Skin epidermis (tissue), 12 donors: ENCODE results near the gene MYOG.

Source experiments
- H3K27ac ChIP-seq, 21 experiments: fragments of 200-600 bp; sonication (generic) in 11 of 21; one replicate each; pipeline ENCODE4 v1.5.0; 2020; ENCODE audit warnings: mild to moderate bottlenecking in 3 of 21, inconsistent platforms in 2 of 21, moderate library complexity in 2 of 21
- H3K4me3 ChIP-seq, 7 experiments: fragments of 200-600 bp; sonication (generic) in 2 of 7; one replicate each; pipeline ENCODE4 v1.5.0; 2020; ENCODE audit warnings: inconsistent platforms in 2 of 7, mild to moderate bottlenecking in 2 of 7, moderate library complexity in 1 of 7

The MYOG gene

GRCh38 chr1:203052601-203053000 lies 33.2 kb downstream of the MYOG start:
- Histone ChIP-seq H3K27ac (no peak overlapping the region), H3K4me3 (no peak overlapping the region)

GRCh38 chr1:203051841-203052324 lies 33.9 kb downstream of the MYOG start:
- Histone ChIP-seq H3K27ac (no peak overlapping the region), H3K4me3 (no peak overlapping the region)

DNA sequence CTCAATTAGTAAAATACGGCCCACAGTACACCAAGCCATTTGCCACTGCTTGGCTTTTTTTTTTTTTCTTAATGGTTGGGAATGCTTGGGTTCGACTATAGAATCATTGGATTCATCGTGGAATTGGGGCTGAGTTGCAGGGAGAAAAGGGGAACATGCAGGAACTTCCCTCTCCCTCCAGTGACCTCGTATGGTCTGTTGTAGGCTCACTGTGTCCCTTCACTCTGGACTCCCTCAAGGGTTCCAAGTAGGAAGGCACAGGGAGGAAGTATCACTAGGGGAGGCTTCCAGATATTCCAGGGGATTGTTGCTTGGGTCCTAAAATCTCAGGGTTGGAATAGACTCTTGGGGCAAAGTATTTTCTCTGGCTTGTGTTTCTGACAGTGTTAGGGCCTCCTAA lies 35.0 kb downstream of the MYOG start:
- Histone ChIP-seq H3K4me3 (no peak overlapping the region), H3K27ac (no peak overlapping the region)

GRCh38 chr1:203049576-203050180 lies 36.1 kb downstream of the MYOG start:
- no peak overlapping the region for H3K27ac ChIP-seq
- no peak overlapping the region for H3K4me3 ChIP-seq

GRCh38 chr1:203049077-203049476 lies 36.7 kb downstream of the MYOG start:
- Histone ChIP-seq H3K4me3 (no peak overlapping the region), H3K27ac (no peak overlapping the region)

- H3K4me3 ChIP-seq: no peak overlapping the region
- H3K27ac ChIP-seq: no peak overlapping the region
Observed at GRCh38 chr1:203048555-203049051, 37.2 kb downstream of the MYOG start.

DNA sequence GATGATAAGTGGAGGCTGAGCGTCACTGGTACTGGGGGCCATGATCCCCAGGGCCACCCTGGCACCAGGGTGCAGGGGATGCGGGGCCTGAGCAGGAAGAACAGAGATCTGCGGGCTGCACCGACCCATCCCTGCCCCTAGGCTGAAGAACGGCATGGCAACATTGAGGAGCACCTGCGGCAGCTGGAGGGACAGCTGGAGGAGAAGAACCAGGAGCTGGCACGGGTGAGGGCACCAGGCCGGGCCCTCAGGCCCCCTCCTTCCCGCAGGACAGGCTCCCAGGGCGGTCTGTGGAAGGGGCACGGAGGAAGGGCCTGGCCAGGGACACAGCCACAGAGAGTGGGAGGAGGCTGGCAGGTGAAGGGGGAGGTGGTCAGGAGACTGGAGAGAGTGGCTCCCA lies 37.7 kb downstream of the MYOG start:
- H3K27ac ChIP-seq: no peak overlapping the region

GRCh38 chr1:203046984-203047630 lies 38.7 kb downstream of the MYOG start:
- Histone ChIP-seq H3K4me3 (no peak overlapping the region), H3K27ac (no peak overlapping the region)

More for the DNA sequence above, 37.7 kb downstream of the MYOG start:
- H3K4me3 ChIP-seq: no peak overlapping the region

- H3K27ac ChIP-seq: no peak overlapping the region
- no peak overlapping the region for H3K4me3 ChIP-seq
Observed at GRCh38 chr1:203045821-203046594, 39.8 kb downstream of the MYOG start.

DNA sequence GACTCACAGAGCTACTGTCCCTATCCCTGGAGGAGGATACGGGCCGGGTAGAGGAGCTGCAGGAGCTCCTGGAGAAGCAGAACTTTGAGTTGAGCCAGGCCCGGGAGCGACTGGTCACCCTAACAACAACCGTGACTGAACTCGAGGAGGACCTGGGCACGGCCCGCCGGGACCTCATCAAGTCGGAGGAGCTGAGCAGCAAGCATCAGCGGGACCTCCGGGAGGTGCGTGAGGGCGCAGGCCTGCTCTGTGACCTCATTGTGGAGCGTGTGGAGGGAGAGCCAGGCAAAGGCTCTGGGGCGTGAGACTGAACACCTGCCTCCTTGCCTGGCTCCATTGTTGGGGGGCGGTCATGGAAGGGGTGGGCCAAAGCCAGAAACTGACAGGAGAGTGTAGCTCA lies 40.5 kb downstream of the MYOG start:
- no peak overlapping the region for H3K4me3 ChIP-seq
- H3K27ac ChIP-seq: no peak overlapping the region

DNA sequence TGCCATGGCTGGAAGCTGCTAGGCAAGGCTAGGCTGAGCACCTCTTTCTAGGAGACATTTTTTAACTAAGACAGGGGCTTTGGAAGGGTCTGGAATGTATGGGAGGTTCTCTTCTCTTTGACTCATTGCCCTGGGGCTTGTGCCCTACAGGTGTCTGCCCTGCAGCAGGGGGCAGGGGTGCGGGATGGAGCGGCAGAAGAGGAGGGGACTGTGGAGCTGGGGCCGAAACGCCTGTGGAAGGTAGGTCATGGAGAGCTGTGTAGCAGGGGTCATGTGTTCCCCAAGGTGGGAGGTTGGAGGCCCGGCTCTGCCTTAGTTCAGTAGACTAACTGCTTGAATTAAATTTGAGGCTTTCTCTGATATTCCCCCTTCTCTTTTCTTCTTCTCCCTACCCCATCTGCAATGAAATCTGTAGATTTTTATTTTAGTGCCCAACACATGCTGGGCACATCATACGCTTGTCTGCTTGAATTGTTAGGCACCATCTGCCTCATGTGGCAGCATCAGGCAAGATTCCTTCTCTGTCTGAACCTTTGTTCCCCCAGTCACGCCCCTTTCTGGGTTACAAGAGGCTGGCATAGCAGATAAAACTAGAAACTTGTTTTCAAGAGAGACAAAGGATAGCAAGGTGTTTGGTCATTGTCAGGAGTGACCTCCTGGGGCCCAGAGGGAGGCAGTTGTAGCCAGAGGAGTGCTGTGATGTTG lies 41.1 kb downstream of the MYOG start:
- no peak overlapping the region for H3K4me3 ChIP-seq
- H3K27ac ChIP-seq: no peak overlapping the region

DNA sequence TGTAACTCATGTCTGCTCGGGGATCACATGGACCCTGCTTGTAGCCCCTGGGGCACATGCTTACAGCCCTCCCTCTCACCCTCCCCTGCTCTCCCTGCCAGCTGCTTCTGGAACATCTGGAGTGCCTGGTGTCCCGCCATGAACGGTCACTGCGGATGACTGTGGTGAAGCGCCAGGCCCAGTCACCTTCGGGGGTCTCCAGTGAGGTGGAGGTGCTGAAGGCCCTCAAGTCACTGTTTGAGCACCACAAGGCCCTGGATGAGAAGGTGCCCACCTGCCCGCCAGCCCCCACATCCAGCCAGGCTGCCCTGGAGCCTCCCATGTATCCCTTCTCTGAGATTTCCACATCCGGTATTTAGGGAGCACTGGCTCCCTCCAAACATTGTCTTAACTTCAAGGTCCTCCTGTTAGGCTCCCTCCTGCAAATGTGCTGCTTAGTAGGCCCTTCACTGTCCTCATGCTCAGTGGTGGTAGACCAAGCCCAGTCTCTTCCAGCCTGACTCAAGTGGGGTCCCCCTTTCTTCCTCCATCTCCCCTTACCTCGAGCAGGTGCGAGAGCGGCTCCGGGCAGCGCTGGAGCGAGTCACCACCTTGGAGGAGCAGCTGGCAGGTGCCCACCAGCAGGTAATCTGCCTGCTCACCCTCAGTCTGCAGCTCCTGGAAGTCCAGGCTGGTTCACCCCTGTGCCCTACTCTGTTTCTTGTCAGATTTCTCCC lies 41.8 kb downstream of the MYOG start:
- no peak overlapping the region for H3K4me3 ChIP-seq
- no peak overlapping the region for H3K27ac ChIP-seq

- Histone ChIP-seq H3K27ac (no peak overlapping the region), H3K4me3 (no peak overlapping the region)
Observed at GRCh38 chr1:203041351-203041932, 44.4 kb downstream of the MYOG start.

- H3K27ac ChIP-seq: no peak overlapping the region
- no peak overlapping the region for H3K4me3 ChIP-seq
Observed at GRCh38 chr1:203040513-203041275, 45.1 kb downstream of the MYOG start.

- H3K27ac ChIP-seq: no peak overlapping the region
- no peak overlapping the region for H3K4me3 ChIP-seq
Observed at GRCh38 chr1:203039609-203040512, 46.0 kb downstream of the MYOG start.

GRCh38 chr1:203038891-203039608 lies 46.8 kb downstream of the MYOG start:
- no peak overlapping the region for H3K4me3 ChIP-seq
- H3K27ac ChIP-seq: no peak overlapping the region

DNA sequence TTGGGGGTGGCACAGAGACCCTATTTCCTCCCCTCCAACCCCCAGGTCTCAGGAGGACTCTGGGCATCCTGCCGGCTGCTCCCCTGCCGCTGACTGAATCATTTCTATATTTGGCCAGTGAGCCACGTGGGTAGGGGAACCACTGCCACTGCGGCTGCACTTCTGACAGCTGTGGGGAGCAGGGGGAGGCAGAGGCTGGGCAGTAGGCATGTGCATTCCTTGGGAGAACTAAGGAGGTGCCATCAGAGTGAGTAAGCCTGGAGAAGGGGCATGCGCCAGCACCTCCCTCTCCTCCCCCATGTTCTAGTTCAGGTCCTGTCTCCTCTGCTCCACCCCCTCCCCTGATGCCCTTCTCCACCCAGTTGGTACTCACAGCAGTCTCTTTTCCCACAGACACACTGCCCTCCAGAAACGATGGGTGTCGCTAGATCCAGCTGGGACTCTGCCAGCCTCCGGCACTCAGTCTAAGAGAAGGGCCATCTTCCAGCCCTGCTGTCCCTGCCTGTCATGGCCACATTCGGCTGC lies 47.5 kb downstream of the MYOG start:
- H3K27ac ChIP-seq: no peak overlapping the region
- H3K4me3 ChIP-seq: no peak overlapping the region
